ENCODE data around the gene HIPK2.
A peak's percentile ranks its signal among the peaks of the same experiment; 100 is the strongest.

HIPK2 gene

GRCh38 chr7:139544645-139545044 is 233.2 kb downstream of the HIPK2 start (continued):
- TF ChIP-seq OSR1 (CRISPR knock-in tag; IDR thresholded peaks at IDR 0.05) (no peak), CSDC2 (CRISPR knock-in tag; IDR thresholded peaks at IDR 0.05) (no peak), SNAI2 (CRISPR knock-in tag; IDR thresholded peaks at IDR 0.05) (no peak), ZNF70 (CRISPR knock-in tag; IDR thresholded peaks at IDR 0.05) (no peak), ISL1 (CRISPR knock-in tag; IDR thresholded peaks at IDR 0.05) (no peak), ZC3H10 (CRISPR knock-in tag; IDR thresholded peaks at IDR 0.05) (no peak), PPARA (CRISPR knock-in tag; IDR thresholded peaks at IDR 0.05; ENCODE audit: borderline replicate concordance) (no peak), ZNF8 (CRISPR knock-in tag; IDR thresholded peaks at IDR 0.05) (no peak)

- TF ChIP-seq ZFP30 (CRISPR knock-in tag; IDR thresholded peaks at IDR 0.05) (no peak), ZFP3 (CRISPR knock-in tag; IDR thresholded peaks at IDR 0.05) (no peak), TSHZ2 (CRISPR knock-in tag; IDR thresholded peaks at IDR 0.05) (no peak), PPARA (CRISPR knock-in tag; IDR thresholded peaks at IDR 0.05; ENCODE audit: borderline replicate concordance) (no peak), CSDC2 (CRISPR knock-in tag; IDR thresholded peaks at IDR 0.05) (no peak), OSR1 (CRISPR knock-in tag; IDR thresholded peaks at IDR 0.05) (no peak), ARNTL (CRISPR knock-in tag; IDR thresholded peaks at IDR 0.05; ENCODE audit: borderline replicate concordance, low read depth) (no peak), TOX (CRISPR knock-in tag; IDR thresholded peaks at IDR 0.05; ENCODE audit: borderline replicate concordance) (no peak), CREB5 (CRISPR knock-in tag; IDR thresholded peaks at IDR 0.05; ENCODE audit: low read depth) (no peak), SNAI2 (CRISPR knock-in tag; IDR thresholded peaks at IDR 0.05) (no peak), GLIS3 (CRISPR knock-in tag; IDR thresholded peaks at IDR 0.05) (no peak)
- ATAC-seq: peak; percentile 43; the same call in 2 of the 3 replicates
These were observed 233.8 kb downstream of the HIPK2 start for GRCh38 chr7:139543801-139544603.

GRCh38 chr7:139542308-139543151 is 235.3 kb downstream of the HIPK2 start:
- ATAC-seq: no peak
- no peak for TF ChIP-seq TOX (CRISPR knock-in tag; IDR thresholded peaks at IDR 0.05; ENCODE audit: borderline replicate concordance)
- TF ChIP-seq ZC3H10 (CRISPR knock-in tag; IDR thresholded peaks at IDR 0.05): no peak
- no peak for TF ChIP-seq CSDC2 (CRISPR knock-in tag; IDR thresholded peaks at IDR 0.05)
- no peak for TF ChIP-seq ARNTL (CRISPR knock-in tag; IDR thresholded peaks at IDR 0.05; ENCODE audit: borderline replicate concordance, low read depth)
- no peak for TF ChIP-seq ZNF70 (CRISPR knock-in tag; IDR thresholded peaks at IDR 0.05)
- no peak for TF ChIP-seq GLIS3 (CRISPR knock-in tag; IDR thresholded peaks at IDR 0.05)
- TF ChIP-seq ZNF565 (CRISPR knock-in tag; conservative IDR thresholded peaks at IDR 0.05; ENCODE audit: low read depth): no peak
- no peak for TF ChIP-seq POU6F1 (CRISPR knock-in tag; IDR thresholded peaks at IDR 0.05; ENCODE audit: borderline replicate concordance, low read depth)
- TF ChIP-seq CREB5 (CRISPR knock-in tag; IDR thresholded peaks at IDR 0.05; ENCODE audit: low read depth): no peak
- TF ChIP-seq ZNF8 (CRISPR knock-in tag; IDR thresholded peaks at IDR 0.05): no peak
- no peak for TF ChIP-seq ESRRG (CRISPR knock-in tag; IDR thresholded peaks at IDR 0.05)
- no peak for TF ChIP-seq OSR1 (CRISPR knock-in tag; IDR thresholded peaks at IDR 0.05)
- no peak for TF ChIP-seq CSRNP3 (CRISPR knock-in tag; IDR thresholded peaks at IDR 0.05)
